Fibroblast of lung (primary cell): ENCODE data around the gene DPY19L1.
"Not testable (repeated sequence)": the region's sequence is repeated elsewhere in the genome, so short reads cannot be mapped to it uniquely, and the experiment has no call there.

Source experiments
- EZH2 ChIP-seq: IDR thresholded peaks from 2 replicates; pipeline ENCODE4 v1.5.1; 2012; ENCODE audit warnings: low read length, control low read depth, mild to moderate bottlenecking; ENCODE audit errors: missing control alignments
- TF ChIP-seq, protein P1 (sequence below), 2 donors: IDR thresholded peaks in 1 of 2; conservative IDR thresholded peaks in 1 of 2; 1 replicate in 1 of 2; 2 replicates in 1 of 2; pipeline ENCODE4 v1.5.1; 2011 to 2012; ENCODE audit warnings: low read length in 2 of 2, control low read depth in 1 of 2, inconsistent platforms in 1 of 2, low read depth in 1 of 2, mild to moderate bottlenecking in 1 of 2

GRCh38 chr7:35003177-35003650, 34.1 kb downstream of the DPY19L1 start:
- TF ChIP-seq, protein P1, sequence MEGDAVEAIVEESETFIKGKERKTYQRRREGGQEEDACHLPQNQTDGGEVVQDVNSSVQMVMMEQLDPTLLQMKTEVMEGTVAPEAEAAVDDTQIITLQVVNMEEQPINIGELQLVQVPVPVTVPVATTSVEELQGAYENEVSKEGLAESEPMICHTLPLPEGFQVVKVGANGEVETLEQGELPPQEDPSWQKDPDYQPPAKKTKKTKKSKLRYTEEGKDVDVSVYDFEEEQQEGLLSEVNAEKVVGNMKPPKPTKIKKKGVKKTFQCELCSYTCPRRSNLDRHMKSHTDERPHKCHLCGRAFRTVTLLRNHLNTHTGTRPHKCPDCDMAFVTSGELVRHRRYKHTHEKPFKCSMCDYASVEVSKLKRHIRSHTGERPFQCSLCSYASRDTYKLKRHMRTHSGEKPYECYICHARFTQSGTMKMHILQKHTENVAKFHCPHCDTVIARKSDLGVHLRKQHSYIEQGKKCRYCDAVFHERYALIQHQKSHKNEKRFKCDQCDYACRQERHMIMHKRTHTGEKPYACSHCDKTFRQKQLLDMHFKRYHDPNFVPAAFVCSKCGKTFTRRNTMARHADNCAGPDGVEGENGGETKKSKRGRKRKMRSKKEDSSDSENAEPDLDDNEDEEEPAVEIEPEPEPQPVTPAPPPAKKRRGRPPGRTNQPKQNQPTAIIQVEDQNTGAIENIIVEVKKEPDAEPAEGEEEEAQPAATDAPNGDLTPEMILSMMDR (conservative IDR thresholded peaks at IDR 0.05 in 1 of 2, IDR thresholded peaks at IDR 0.05 in 1 of 2; ENCODE audit: low read depth in 1 of 2, low read length in 2 of 2): not testable (repeated sequence)
- not testable (repeated sequence) for TF ChIP-seq EZH2
